Measurements from ENCODE around the gene KAT8. TPM values are rescaled to one million over a fixed set of nuclear protein-coding genes. Genes with fewer than 3 reads are reported as not detected.

KAT8 gene
- total RNA-seq, 1 donor = 31.8 TPM

GRCh38 chr16:31073142-31073969 is 44.1 kb upstream of the KAT8 start:
- DNase-seq (ENCODE audit: insufficient read length, low spot score, missing footprints) = peak; percentile 99
- Histone ChIP-seq H3K36me3 (ENCODE audit: insufficient read depth, low read length) (peaks cover 21% of the 10 kb centered on the region), H3K9me3 (ENCODE audit: low read depth, low read length) (no peaks in the 10 kb centered on the region), H3K4me3 (ENCODE audit: insufficient read depth, low read length) (peak overlapping the region; percentile 94), H3K4me2 (ENCODE audit: insufficient read depth, low read length) (peak overlapping the region; percentile 98), H2AFZ (ENCODE audit: low read length) (peak overlapping the region; percentile 88), H3K79me2 (ENCODE audit: insufficient read depth, low read length) (peaks cover 88% of the 10 kb centered on the region), H4K20me1 (ENCODE audit: insufficient read depth, low read length) (peaks cover 5% of the 10 kb centered on the region), H3K27me3 (ENCODE audit: insufficient read depth, low read length) (no peaks in the 10 kb centered on the region), H3K4me1 (ENCODE audit: insufficient read depth, low read length) (peaks cover 22% of the 10 kb centered on the region), H3K27ac (ENCODE audit: low read depth, low read length) (peak overlapping the region; percentile 93)
- no peak for TF ChIP-seq CTCF (IDR thresholded peaks at IDR 0.05; ENCODE audit: extremely low read depth, low read depth, low read length)

- no peak for TF ChIP-seq CTCF (IDR thresholded peaks at IDR 0.05; ENCODE audit: extremely low read depth, low read depth, low read length)
- H4K20me1 ChIP-seq (ENCODE audit: insufficient read depth, low read length) = peaks cover 5% of the 10 kb centered on the region
Observed at GRCh38 chr16:31073970-31074813, 43.3 kb upstream of the KAT8 start, which contains the start of the genes ZNF646 and ZNF668. Gene ZNF646, plus strand, starts transcription at chr16:31074422. Its CDS starts 1,903 bp downstream, at chr16:31076325. Gene ZNF668, minus strand, starts transcription at chr16:31074240. Its CDS starts 9,781 bp downstream, at chr16:31064459.

GRCh38 chr16:31074814-31075183 is 42.7 kb upstream of the KAT8 start:
- Histone ChIP-seq H3K27ac (ENCODE audit: low read depth, low read length) (peak overlapping the region; percentile 93), H2AFZ (ENCODE audit: low read length) (peak overlapping the region; percentile 77), H3K9me3 (ENCODE audit: low read depth, low read length) (no peaks in the 10 kb centered on the region), H4K20me1 (ENCODE audit: insufficient read depth, low read length) (peaks cover 5% of the 10 kb centered on the region), H3K79me2 (ENCODE audit: insufficient read depth, low read length) (peaks cover 86% of the 10 kb centered on the region), H3K36me3 (ENCODE audit: insufficient read depth, low read length) (peaks cover 32% of the 10 kb centered on the region), H3K27me3 (ENCODE audit: insufficient read depth, low read length) (no peaks in the 10 kb centered on the region), H3K4me1 (ENCODE audit: insufficient read depth, low read length) (peaks cover 22% of the 10 kb centered on the region), H3K4me3 (ENCODE audit: insufficient read depth, low read length) (peak overlapping the region; percentile 94), H3K4me2 (ENCODE audit: insufficient read depth, low read length) (peak overlapping the region; percentile 98)
- DNase-seq (ENCODE audit: insufficient read length, low spot score, missing footprints) = no peak
- peak; percentile 14 for TF ChIP-seq CTCF (IDR thresholded peaks at IDR 0.05; ENCODE audit: extremely low read depth, low read depth, low read length)

More at GRCh38 chr16:31073970-31074813, 43.3 kb upstream of the KAT8 start, which contains the start of the genes ZNF646 and ZNF668:
- H3K4me3 ChIP-seq (ENCODE audit: insufficient read depth, low read length) = peak within 1 kb of the TSS; percentile 94
- H3K36me3 ChIP-seq (ENCODE audit: insufficient read depth, low read length) = peaks cover 28% of the 10 kb centered on the region
- DNase-seq (ENCODE audit: insufficient read length, low spot score, missing footprints) = peak; percentile 100
- no peaks in the 10 kb centered on the region for H3K9me3 ChIP-seq (ENCODE audit: low read depth, low read length)
- peak within 1 kb of the TSS; percentile 93 for H3K27ac ChIP-seq (ENCODE audit: low read depth, low read length)
- peaks cover 88% of the 10 kb centered on the region for H3K79me2 ChIP-seq (ENCODE audit: insufficient read depth, low read length)
- H3K4me2 ChIP-seq (ENCODE audit: insufficient read depth, low read length) = peak within 1 kb of the TSS; percentile 98
- peak within 1 kb of the TSS; percentile 88 for H2AFZ ChIP-seq (ENCODE audit: low read length)
- no peaks in the 10 kb centered on the region for H3K27me3 ChIP-seq (ENCODE audit: insufficient read depth, low read length)
- H3K4me1 ChIP-seq (ENCODE audit: insufficient read depth, low read length) = peaks cover 22% of the 10 kb centered on the region

Data from osteoblast (primary cell).